ENCODE data around the gene HMOX1.
A peak's percentile ranks its signal among the peaks of the same experiment; 100 is the strongest.

Gene HMOX1

DNA sequence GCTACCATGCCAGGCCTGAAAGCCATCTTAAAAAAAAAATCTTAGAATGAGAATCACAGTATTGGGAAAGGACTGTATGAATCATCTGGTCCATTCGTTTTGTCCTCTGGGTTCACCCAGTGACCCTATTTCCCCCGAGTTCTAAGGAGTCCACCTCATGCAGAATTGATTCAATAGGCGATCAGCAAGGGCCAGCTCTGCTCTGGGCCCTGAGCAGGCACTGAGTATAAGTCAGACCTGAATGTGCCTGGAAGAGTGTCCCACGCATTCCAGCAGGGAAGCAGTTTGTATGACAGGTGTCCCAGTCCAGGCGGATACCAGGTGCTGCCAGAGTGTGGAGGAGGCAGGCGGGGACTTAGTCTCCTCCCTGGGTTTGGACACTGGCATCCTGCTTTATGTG is 883 bp upstream of the HMOX1 start:
- no peak for DNase-seq (ENCODE audit: extremely low read depth, low read depth)
- H3K4me3 ChIP-seq (replicated peaks; ENCODE audit: low read depth, low read length) = no peak overlapping the region
- TF ChIP-seq CTCF (IDR thresholded peaks at IDR 0.05; ENCODE audit: low read depth, low read length, missing control alignments) = no peak

- TF ChIP-seq CTCF (IDR thresholded peaks at IDR 0.05; ENCODE audit: low read depth, low read length, missing control alignments) = no peak
- H3K4me3 ChIP-seq (replicated peaks; ENCODE audit: low read depth, low read length) = peak overlapping the region; percentile 59
- no peak for DNase-seq (ENCODE audit: extremely low read depth, low read depth)
Observed at GRCh38 chr22:35381424-35382009, 621 bp downstream of the HMOX1 start.

DNA sequence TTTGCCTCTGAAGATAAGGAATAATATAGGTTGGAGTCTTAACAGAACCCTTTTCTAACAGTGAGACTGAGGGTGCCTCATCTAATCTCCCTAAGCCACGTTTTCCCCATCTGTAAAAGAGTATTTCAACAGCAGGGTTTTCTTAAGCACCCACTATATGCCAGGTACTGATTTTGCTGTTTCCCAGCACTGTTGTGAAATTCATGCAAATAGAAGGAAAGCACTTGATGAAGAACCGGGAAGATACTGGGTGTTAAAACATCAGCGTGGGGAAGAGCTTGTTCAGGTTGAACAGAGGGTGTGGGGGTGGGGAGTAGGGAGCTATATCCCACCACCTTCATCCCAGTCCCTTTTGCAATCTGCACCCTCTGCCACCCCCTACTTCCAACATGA is 2.8 kb downstream of the HMOX1 start:
- DNase-seq (ENCODE audit: extremely low read depth, low read depth) = no peak
- no peak overlapping the region for H3K4me3 ChIP-seq (replicated peaks; ENCODE audit: low read depth, low read length)
- TF ChIP-seq CTCF (IDR thresholded peaks at IDR 0.05; ENCODE audit: low read depth, low read length, missing control alignments) = no peak

- no peak overlapping the region for H3K4me3 ChIP-seq (replicated peaks; ENCODE audit: low read depth, low read length)
- TF ChIP-seq CTCF (IDR thresholded peaks at IDR 0.05; ENCODE audit: low read depth, low read length, missing control alignments) = no peak
- DNase-seq (ENCODE audit: extremely low read depth, low read depth) = no peak
Observed at GRCh38 chr22:35384527-35384926, 3.6 kb downstream of the HMOX1 start.

GRCh38 chr22:35384975-35385588 is 4.2 kb downstream of the HMOX1 start:
- no peak overlapping the region for H3K4me3 ChIP-seq (replicated peaks; ENCODE audit: low read depth, low read length)
- no peak for TF ChIP-seq CTCF (IDR thresholded peaks at IDR 0.05; ENCODE audit: low read depth, low read length, missing control alignments)
- no peak for DNase-seq (ENCODE audit: extremely low read depth, low read depth)

DNA sequence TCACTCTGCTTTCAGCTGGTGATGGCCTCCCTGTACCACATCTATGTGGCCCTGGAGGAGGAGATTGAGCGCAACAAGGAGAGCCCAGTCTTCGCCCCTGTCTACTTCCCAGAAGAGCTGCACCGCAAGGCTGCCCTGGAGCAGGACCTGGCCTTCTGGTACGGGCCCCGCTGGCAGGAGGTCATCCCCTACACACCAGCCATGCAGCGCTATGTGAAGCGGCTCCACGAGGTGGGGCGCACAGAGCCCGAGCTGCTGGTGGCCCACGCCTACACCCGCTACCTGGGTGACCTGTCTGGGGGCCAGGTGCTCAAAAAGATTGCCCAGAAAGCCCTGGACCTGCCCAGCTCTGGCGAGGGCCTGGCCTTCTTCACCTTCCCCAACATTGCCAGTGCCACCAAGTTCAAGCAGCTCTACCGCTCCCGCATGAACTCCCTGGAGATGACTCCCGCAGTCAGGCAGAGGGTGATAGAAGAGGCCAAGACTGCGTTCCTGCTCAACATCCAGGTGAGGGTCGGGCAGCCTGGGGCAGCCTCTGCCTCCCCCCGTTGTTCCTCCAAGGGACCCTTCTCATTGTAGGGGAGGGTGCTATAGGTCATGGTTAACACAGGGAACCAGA is 5.9 kb downstream of the HMOX1 start:
- no peak for TF ChIP-seq CTCF (IDR thresholded peaks at IDR 0.05; ENCODE audit: low read depth, low read length, missing control alignments)
- DNase-seq (ENCODE audit: extremely low read depth, low read depth) = no peak
- H3K4me3 ChIP-seq (replicated peaks; ENCODE audit: low read depth, low read length) = no peak overlapping the region

Data from HFF-Myc (cell line).